B cell (primary cell): ENCODE results near the gene GRIK2. TPM values are rescaled to one million over a fixed set of nuclear protein-coding genes. Genes with fewer than 3 reads are reported as not detected.

ENCODE experiments used
- ATAC-seq: fragments of 200-7000 bp; cut with Tn5 transposase; one replicate; pipeline ENCODE4 v1.10.0; 2021; ENCODE audit warnings: low read depth, mild to moderate bottlenecking, moderate number of reproducible peaks, moderate library complexity
- CTCF ChIA-PET: fragments of 350-600 bp; sonication (Branson Sonifier 250); formaldehyde crosslinking; loops from one replicate; lab custom pipeline; 2021; ENCODE audit warnings: antibody characterized with exemption, inconsistent platforms; lab: Charles Lee
- POLR2A ChIA-PET: fragments of 350-600 bp; sonication (Branson Sonifier 250); formaldehyde crosslinking; loops from one replicate; lab custom pipeline; 2021; ENCODE audit warnings: antibody characterized with exemption; lab: Charles Lee
- DNase-seq: peaks from one replicate; pipeline ENCODE4 v3.0.0; 2013
- H2AFZ ChIP-seq: 2 replicates; pipeline ENCODE4 v1.6.1; 2012; ENCODE audit warnings: mild to moderate bottlenecking, low read depth, low read length; ENCODE audit not compliant: insufficient read depth, poor library complexity, severe bottlenecking
- H3K27ac ChIP-seq, 2 donors: 1 replicate in 1 of 2; 2 replicates in 1 of 2; pipeline ENCODE4 v1.5.1; 2012 to 2013; ENCODE audit warnings: low read length in 2 of 2, mild to moderate bottlenecking in 2 of 2, moderate library complexity in 1 of 2
- H3K27me3 ChIP-seq, 4 experiments: fragments of 200-600 bp in 1 of 4; sonication (generic) in 1 of 4; replicated peaks in 1 of 4; 1 replicate in 2 of 4; 2 replicates in 2 of 4; pipeline versions ENCODE4 v1.6.1 to v1.7.0; 2013 to 2016; ENCODE audit warnings: low read length in 3 of 4, mild to moderate bottlenecking in 2 of 4, mixed read lengths in 1 of 4, moderate library complexity in 1 of 4; ENCODE audit not compliant: insufficient read depth in 4 of 4, control insufficient read depth in 3 of 4; ENCODE audit errors: control extremely low read depth in 1 of 4
- H3K36me3 ChIP-seq, 2 experiments: replicated peaks in 1 of 2; 1 replicate in 1 of 2; 2 replicates in 1 of 2; pipeline versions ENCODE4 v1.6.1 to v1.7.1; 2013; ENCODE audit warnings: low read length in 1 of 2; ENCODE audit not compliant: insufficient read depth in 2 of 2, control insufficient read depth in 1 of 2; ENCODE audit errors: control extremely low read depth in 1 of 2, extremely low read depth in 1 of 2
- H3K4me1 ChIP-seq, 2 donors: fragments of 200-600 bp in 1 of 2; sonication (generic) in 1 of 2; 1 replicate in 1 of 2; 2 replicates in 1 of 2; pipeline versions ENCODE4 v1.5.1 to v1.6.1; 2013 to 2017; ENCODE audit warnings: low read length in 2 of 2; ENCODE audit not compliant: control insufficient read depth in 2 of 2, insufficient read depth in 2 of 2
- H3K4me2 ChIP-seq: replicated peaks from 2 replicates; pipeline ENCODE3; 2012; ENCODE audit warnings: mild to moderate bottlenecking, low read depth, low read length; ENCODE audit not compliant: poor library complexity, severe bottlenecking
- H3K4me3 ChIP-seq, 5 experiments: fragments of 200-600 bp in 1 of 5; sonication (generic) in 1 of 5; 1 replicate in 3 of 5; 2 replicates in 2 of 5; pipeline versions ENCODE4 v1.5.1 to v1.7.0; 2011 to 2016; ENCODE audit warnings: low read length in 4 of 5, mild to moderate bottlenecking in 4 of 5, low read depth in 2 of 5, control low read depth in 1 of 5, moderate library complexity in 1 of 5; ENCODE audit not compliant: insufficient read depth in 1 of 5; ENCODE audit errors: control extremely low read depth in 1 of 5, extremely low read depth in 1 of 5
- H3K79me2 ChIP-seq: fragments of 200-600 bp; sonication (generic); one replicate; pipeline ENCODE4 v1.6.0; 2016; ENCODE audit warnings: low read length; ENCODE audit not compliant: control insufficient read depth, insufficient read depth
- H3K9ac ChIP-seq: fragments of 200-600 bp; sonication (generic); 2 replicates; pipeline ENCODE4 v1.6.1; 2017; ENCODE audit warnings: mild to moderate bottlenecking, low read length, moderate library complexity
- H3K9me3 ChIP-seq, 3 donors: one replicate each; pipeline versions ENCODE4 v1.6.1 to v1.7.1; 2013; ENCODE audit warnings: low read length in 2 of 3; ENCODE audit not compliant: control insufficient read depth in 2 of 3, insufficient read depth in 1 of 3; ENCODE audit errors: control extremely low read depth in 1 of 3
- H4K20me1 ChIP-seq: 2 replicates; pipeline ENCODE4 v1.6.0; 2012; ENCODE audit warnings: mild to moderate bottlenecking, low read length; ENCODE audit not compliant: insufficient read depth, control insufficient read depth, poor library complexity, severe bottlenecking
- H3K27ac Mint-ChIP-seq: one replicate; pipeline ENCODE4 v1.8.0; 2021; ENCODE audit warnings: mixed read lengths
- H3K27me3 Mint-ChIP-seq: one replicate; pipeline ENCODE4 v1.8.0; 2021; ENCODE audit warnings: mixed read lengths
- H3K4me1 Mint-ChIP-seq: one replicate; pipeline ENCODE4 v1.8.0; 2021; ENCODE audit warnings: mixed read lengths
- H3K4me3 Mint-ChIP-seq: one replicate; pipeline ENCODE4 v1.8.0; 2021; ENCODE audit warnings: mixed read lengths
- H3K9me3 Mint-ChIP-seq: one replicate; pipeline ENCODE4 v1.8.0; 2022; ENCODE audit warnings: mixed read lengths; ENCODE audit not compliant: insufficient read depth
- CTCF ChIP-seq: fragments of 200-600 bp; IDR thresholded peaks from one replicate; pipeline ENCODE4 v1.8.0; 2022; ENCODE audit warnings: antibody characterized with exemption, mild to moderate bottlenecking
- EZH2 ChIP-seq: IDR thresholded peaks from 2 replicates; pipeline ENCODE4 v1.6.1; 2012; ENCODE audit warnings: borderline replicate concordance, low read depth, mild to moderate bottlenecking, moderate library complexity, low read length; ENCODE audit not compliant: insufficient read depth, poor library complexity, severe bottlenecking
- WGBS: methylation state at CpG from one replicate; pipeline ENCODE4 v1.1.5; 2013; ENCODE audit warnings: missing lambda C conversion rate; ENCODE audit not compliant: insufficient coverage; 5-methylcytosine and 5-hydroxymethylcytosine counted together
- intact Hi-C: fragments of 100-400 bp; cut with micrococcal nuclease; formaldehyde crosslinking; loops from one replicate; pipeline ENCODE4 v1.10.0; 2022
- polyA plus RNA-seq: library from polyadenylated mRNA; depleted of rRNA; stranded (reverse); fragments of >200 nt; gene quantifications from 2 replicates; pipeline ENCODE4 v1.2.3, GENCODE V29; 2012
- total RNA-seq, 2 donors: library from RNA; stranded (reverse); fragments of 120-200 nt in 1 of 2; gene quantifications; 1 replicate in 1 of 2; 2 replicates in 1 of 2; pipeline versions ENCODE4 v1.2.3 to v1.2.4, GENCODE V29; 2013 to 2022

Gene GRIK2
- total and polyA plus RNA-seq, 2 donors (not counting 1 experiment from before 2014, with no cell fraction given): not detected

- H3K27me3 ChIP-seq: no peaks in the 10 kb centered on the region
- H3K4me3 ChIP-seq: no peak overlapping the region
- no peak overlapping the region for H2AFZ ChIP-seq
- no peaks in the 10 kb centered on the region for H3K27me3 Mint-ChIP-seq
- H3K4me3 Mint-ChIP-seq: no peak overlapping the region
- CTCF ChIA-PET: no interaction called here
- no peaks in the 10 kb centered on the region for H4K20me1 ChIP-seq
- ATAC-seq: no peak
- H3K4me1 ChIP-seq: no peaks in the 10 kb centered on the region
- no peak overlapping the region for H3K27ac ChIP-seq
- intact Hi-C loops: no loop called here
- no peak for TF ChIP-seq EZH2
- TF ChIP-seq CTCF: no peak
- H3K9me3 Mint-ChIP-seq: no peaks in the 10 kb centered on the region
- no peaks in the 10 kb centered on the region for H3K36me3 ChIP-seq
- no peak for DNase-seq
- POLR2A ChIA-PET: no interaction called here
- WGBS: 87% methylated on average over 2 of the region's 3 CpGs
- no peak overlapping the region for H3K27ac Mint-ChIP-seq
- H3K4me2 ChIP-seq: no peak overlapping the region
- no peaks in the 10 kb centered on the region for H3K79me2 ChIP-seq
- no peak overlapping the region for H3K9ac ChIP-seq
- no peaks in the 10 kb centered on the region for H3K4me1 Mint-ChIP-seq
- H3K9me3 ChIP-seq: no peaks in the 10 kb centered on the region
Observed at GRCh38 chr6:101454106-101454676, 60.7 kb downstream of the GRIK2 start.

GRCh38 chr6:101458336-101458735 is 64.8 kb downstream of the GRIK2 start:
- Mint-ChIP-seq H3K27me3 (no peaks in the 10 kb centered on the region), H3K4me3 (no peak overlapping the region), H3K27ac (no peak overlapping the region), H3K9me3 (no peaks in the 10 kb centered on the region), H3K4me1 (no peaks in the 10 kb centered on the region)
- H3K27me3 ChIP-seq: no peaks in the 10 kb centered on the region
- H3K79me2 ChIP-seq: no peaks in the 10 kb centered on the region
- H3K9ac ChIP-seq: no peak overlapping the region
- intact Hi-C loops: no loop called here
- no peak overlapping the region for H3K27ac ChIP-seq
- DNase-seq (no peak), ATAC-seq (no peak)
- TF ChIP-seq CTCF (no peak), EZH2 (no peak)
- no peak overlapping the region for H3K4me3 ChIP-seq
- 60% methylated on average over 1 of the region's 2 CpGs for WGBS
- H3K36me3 ChIP-seq: no peaks in the 10 kb centered on the region
- no peak overlapping the region for H2AFZ ChIP-seq
- H3K4me1 ChIP-seq: no peaks in the 10 kb centered on the region
- ChIA-PET POLR2A (no interaction called here), CTCF (no interaction called here)
- no peaks in the 10 kb centered on the region for H3K9me3 ChIP-seq
- H4K20me1 ChIP-seq: no peaks in the 10 kb centered on the region
- no peak overlapping the region for H3K4me2 ChIP-seq
